NCI-H1092 (cell line): Measurements from ENCODE around the gene MMP17.
A peak's percentile ranks its signal among the peaks of the same experiment; 100 is the strongest.

ENCODE experiments used
- DNase-seq: peaks from one replicate; lab custom pipeline; 2025; lab: John Stamatoyannopoulos, UW

The MMP17 gene

GRCh38 chr12:131830914-131831571 is 2.9 kb downstream of the MMP17 start:
- DNase-seq, result peak; percentile 40

DNA sequence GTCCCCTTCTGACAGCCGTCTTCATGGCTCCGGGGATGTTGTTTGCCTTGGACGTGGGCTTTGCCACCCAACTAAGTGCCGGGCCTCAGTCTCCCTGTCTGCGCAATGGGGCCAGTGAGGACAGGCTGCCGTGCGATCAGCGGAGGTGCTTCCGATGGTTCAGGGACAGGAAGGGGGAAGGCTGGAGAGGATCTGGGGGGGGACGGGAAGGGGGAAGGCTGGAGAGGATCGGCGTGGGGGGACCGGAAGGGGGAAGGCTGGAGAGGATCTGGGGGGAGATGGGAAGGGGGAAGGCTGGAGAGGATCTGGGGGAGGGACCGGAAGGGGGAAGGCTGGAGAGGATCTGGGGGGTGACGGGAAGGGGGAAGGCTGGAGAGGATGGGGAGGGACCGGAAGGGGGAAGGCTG is 3.4 kb downstream of the MMP17 start:
- peak; percentile 43 for DNase-seq

- DNase-seq, result peak; percentile 65
These were observed 4.4 kb downstream of the MMP17 start for GRCh38 chr12:131832321-131833231.

DNA sequence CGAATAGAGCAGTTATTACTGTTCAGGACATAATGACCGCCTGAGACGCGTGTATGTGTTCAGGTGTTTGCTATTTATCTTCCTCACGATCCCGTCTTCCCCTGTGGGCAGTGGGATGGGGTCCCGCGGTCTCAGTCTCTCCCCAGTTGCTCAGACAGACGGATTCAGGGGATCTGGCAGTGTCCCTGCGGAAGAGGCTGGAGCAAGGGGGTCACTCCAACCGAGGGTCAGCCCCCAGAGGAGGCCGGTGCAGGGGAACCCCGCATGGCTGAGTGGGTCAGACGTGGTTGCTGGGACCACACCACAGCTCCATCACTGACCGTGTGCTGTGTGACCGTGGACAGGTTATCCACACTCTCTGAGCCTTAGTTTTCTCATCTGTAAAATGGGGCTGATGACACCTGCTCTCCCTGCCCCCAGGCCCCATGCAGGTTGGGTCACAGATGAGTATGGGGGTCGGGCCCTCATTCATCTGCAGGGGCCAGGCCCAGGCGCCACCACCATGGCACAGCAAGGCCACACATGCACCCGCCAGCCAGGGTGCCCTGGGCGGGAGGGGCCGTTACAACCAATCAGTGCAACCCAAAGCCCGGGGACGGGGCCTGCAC is 5.2 kb downstream of the MMP17 start:
- DNase-seq, result no peak

DNA sequence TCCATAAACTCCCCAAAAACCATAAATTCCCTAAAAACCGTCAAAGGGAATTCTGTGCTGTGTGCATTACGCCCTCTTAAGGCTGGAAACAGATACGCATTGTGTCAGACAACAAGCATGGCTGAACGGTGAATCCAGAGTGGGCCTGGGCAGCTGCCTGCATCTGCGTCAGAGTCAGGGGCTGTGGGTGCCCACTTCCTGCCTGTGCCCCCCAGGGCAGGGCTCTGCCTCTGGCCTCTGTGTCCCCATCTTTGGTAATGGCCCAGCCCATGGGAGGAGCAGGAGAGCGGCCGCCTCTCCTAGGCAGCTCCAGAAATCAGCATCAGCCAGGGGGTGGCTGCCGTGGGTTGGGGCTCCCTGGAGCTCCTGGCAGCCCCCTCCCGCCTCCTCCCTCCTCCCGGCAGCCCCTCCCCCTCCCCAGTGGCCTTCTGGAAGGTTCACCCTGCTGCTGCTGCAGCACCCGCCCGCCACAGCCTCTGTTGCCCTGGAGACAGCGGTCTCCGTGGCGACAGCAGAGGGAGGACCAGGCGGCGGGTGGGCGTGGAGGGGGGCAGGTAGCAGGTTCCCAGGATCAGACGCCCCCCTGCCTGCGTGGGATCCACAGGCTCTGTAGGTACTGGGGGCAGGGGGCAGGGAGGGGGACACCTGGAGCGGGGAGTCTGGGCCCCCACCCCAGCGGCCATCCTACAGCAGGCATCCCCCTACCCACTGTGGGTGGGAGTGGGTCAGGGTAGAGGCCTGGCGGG is 5.9 kb downstream of the MMP17 start:
- no peak for DNase-seq

DNA sequence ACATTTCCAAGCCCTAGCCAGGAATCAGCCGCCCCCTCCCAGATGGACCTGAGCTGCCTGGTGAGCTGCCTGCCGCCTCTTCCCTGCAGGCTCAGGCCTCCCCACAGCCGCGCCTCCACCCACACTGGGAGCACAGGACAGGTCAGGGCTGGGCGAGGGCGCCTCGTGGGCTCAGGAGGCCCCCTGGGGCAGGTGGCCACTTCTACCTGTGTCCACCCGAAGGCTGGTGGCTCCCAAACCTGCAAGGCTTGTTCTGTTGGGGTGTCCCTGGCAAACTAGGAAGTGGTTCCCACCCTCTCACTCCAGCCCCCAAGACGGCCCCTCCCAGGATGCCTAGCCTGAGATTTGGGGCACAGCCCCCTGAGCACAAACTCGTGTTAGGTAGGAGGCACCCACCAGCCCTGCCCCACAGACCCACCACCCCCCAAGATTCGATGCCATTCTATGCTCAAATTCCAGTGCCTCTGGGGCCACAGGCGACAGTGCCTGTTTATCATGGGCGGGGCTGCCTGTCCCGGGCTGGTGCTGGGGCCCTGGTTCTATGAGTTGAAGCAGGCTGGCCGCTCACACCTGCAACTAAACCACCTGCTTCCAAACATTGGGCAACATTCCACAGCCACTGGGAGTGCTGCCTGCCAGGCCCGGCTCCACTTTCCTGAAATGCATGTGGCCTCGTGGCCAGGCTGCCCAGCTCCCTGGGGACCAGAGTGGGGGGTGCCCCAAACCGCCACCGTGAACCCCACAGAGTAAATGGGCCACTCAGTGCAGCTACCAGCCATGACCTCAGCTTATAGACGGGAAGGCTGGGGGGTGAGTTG is 6.8 kb downstream of the MMP17 start:
- no peak for DNase-seq

DNA sequence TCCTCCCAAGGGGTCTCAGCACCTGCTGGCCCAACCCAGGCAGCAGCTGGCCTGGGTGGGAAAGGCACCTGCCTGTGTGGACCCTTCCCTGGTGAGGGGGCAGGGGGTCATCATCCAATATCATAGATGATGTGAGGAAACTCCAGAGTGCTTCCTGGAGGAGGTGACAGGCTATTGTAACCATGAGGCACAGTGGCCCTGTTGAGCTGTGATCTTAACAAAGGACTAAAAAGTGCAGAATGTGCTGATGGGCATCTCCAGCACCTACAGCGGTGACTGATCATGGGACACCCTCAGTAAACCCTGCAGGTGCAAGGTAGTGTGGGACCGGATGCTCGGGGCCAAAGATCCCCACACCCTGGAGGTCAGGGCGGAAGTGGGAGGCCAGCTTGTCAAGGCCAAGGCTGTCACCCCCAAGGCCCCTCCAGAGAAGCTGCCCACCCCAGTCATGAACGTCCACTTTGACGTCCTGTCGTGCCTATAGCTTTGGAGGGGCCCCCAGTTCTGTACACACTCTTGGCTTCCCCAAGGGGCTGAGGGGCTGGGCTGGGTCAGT is 7.5 kb downstream of the MMP17 start:
- no peak for DNase-seq

- no peak for DNase-seq
These were observed 8.0 kb downstream of the MMP17 start for GRCh38 chr12:131836193-131836592.

- no peak for DNase-seq
These were observed 8.7 kb downstream of the MMP17 start for GRCh38 chr12:131836714-131837397.

- DNase-seq, result no peak
These were observed 12.6 kb downstream of the MMP17 start for GRCh38 chr12:131840643-131841416.

DNA sequence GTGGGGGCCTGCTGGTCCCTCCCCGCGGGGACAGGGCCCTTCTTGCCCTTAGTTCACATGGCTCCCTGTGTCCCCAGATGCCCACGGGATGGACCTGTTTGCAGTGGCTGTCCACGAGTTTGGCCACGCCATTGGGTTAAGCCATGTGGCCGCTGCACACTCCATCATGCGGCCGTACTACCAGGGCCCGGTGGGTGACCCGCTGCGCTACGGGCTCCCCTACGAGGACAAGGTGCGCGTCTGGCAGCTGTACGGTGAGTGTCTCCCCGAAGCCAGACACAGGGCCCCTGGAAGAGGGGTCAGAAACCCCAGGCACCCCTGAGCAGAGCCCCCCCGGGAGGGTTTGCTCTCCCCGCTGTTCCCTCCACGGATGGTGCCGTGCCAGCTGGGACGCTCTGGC is 13.4 kb downstream of the MMP17 start:
- no peak for DNase-seq

- DNase-seq, result no peak
These were observed 14.0 kb downstream of the MMP17 start for GRCh38 chr12:131842169-131842568.

- DNase-seq, result no peak
These were observed 15.3 kb downstream of the MMP17 start for GRCh38 chr12:131843527-131843926.

DNA sequence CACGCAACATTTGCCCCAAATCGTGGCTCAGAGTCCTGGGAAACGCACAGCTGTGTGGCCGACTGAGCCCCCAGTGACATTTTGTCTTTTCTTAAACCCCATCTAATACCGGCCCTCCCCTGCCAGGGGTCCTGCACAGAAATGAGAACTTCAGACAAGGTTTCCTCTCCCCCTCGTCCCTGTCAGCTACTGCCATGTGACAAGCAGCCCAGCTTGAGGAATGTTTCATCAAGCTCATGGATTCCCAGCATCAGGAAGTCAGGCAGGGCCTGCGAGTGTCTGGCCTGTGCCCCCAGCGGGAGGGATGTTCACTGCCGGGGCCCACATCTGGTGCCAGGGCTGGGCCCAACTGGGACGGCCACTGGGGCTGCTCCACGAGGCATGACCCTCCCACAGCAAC is 15.9 kb downstream of the MMP17 start:
- DNase-seq, result no peak

DNA sequence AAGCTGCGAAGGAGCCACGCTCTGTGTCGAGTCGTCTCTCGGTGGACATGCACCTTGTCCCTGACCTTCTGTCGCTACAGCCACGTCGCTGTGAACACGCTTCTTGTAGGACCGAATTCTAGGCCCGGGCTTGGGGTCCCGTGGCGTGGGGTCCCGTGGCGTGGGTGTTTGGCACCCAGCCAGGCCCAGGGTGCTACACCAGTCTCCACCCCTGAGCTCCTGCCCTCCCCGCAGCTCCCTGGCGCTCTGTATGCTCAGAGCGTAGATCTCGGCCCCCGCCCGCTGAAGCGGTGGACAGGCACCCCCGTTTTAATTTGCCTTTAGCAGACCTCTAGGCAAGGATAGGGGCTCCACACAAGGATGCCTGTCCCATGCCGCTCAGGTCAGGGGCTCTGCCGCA is 16.5 kb downstream of the MMP17 start:
- DNase-seq, result no peak

DNA sequence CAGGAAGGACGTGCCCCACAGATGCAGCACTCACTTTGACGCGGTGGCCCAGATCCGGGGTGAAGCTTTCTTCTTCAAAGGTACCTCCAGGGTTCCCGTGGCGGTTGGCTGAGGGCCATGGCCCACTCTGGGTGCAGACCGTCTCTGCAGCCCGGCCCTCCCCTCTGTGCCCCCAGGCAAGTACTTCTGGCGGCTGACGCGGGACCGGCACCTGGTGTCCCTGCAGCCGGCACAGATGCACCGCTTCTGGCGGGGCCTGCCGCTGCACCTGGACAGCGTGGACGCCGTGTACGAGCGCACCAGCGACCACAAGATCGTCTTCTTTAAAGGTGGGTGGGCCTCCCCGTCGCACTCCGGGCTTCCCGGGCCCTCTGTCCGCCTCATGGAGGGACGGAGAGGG is 16.9 kb downstream of the MMP17 start:
- DNase-seq, result no peak

- DNase-seq, result no peak
These were observed 19.3 kb downstream of the MMP17 start for GRCh38 chr12:131847456-131847855.

GRCh38 chr12:131848753-131849152 is 20.6 kb downstream of the MMP17 start:
- DNase-seq, result no peak

- DNase-seq, result no peak
These were observed 21.7 kb downstream of the MMP17 start for GRCh38 chr12:131849700-131850553.
